Nucleus accumbens (tissue), 56 donors: ENCODE measurements around the gene TRIAP1.

Experiments
- DNase-seq, 56 donors: peaks; one replicate each; lab custom pipeline; 2025; lab: John Stamatoyannopoulos, UW

Gene TRIAP1

GRCh38 chr12:120397824-120398540, 48.2 kb downstream of the TRIAP1 start:
- DNase-seq = peak in 31 of 56 donors; percentile 1 to 70 (median 14)

- no peak for DNase-seq
Observed at GRCh38 chr12:120394483-120395367, 51.5 kb downstream of the TRIAP1 start.
